Measurements from ENCODE around the gene ZNF605.
"Not testable (repeated sequence)": the region's sequence is repeated elsewhere in the genome, so short reads cannot be mapped to it uniquely, and the experiment has no call there.

Gene ZNF605

GRCh38 chr12:132886529-132887477 is 69.3 kb downstream of the ZNF605 start:
- no peak for TF ChIP-seq ZNF70 (CRISPR knock-in tag; IDR thresholded peaks at IDR 0.05)
- TF ChIP-seq ZNF8 (CRISPR knock-in tag; IDR thresholded peaks at IDR 0.05): no peak; the same call in 1 of the 2 replicates
- no peak for TF ChIP-seq TOX (CRISPR knock-in tag; IDR thresholded peaks at IDR 0.05; ENCODE audit: borderline replicate concordance)
- no peak for TF ChIP-seq GLIS3 (CRISPR knock-in tag; IDR thresholded peaks at IDR 0.05)
- TF ChIP-seq SNAI2 (CRISPR knock-in tag; IDR thresholded peaks at IDR 0.05): no peak
- TF ChIP-seq POU6F1 (CRISPR knock-in tag; IDR thresholded peaks at IDR 0.05; ENCODE audit: borderline replicate concordance, low read depth): no peak
- no peak for TF ChIP-seq CSRNP3 (CRISPR knock-in tag; IDR thresholded peaks at IDR 0.05)
- no peak for TF ChIP-seq ZFP30 (CRISPR knock-in tag; IDR thresholded peaks at IDR 0.05)
- no peak for TF ChIP-seq PATZ1 (CRISPR knock-in tag; IDR thresholded peaks at IDR 0.05; ENCODE audit: borderline replicate concordance)
- no peak for TF ChIP-seq ZC3H10 (CRISPR knock-in tag; IDR thresholded peaks at IDR 0.05)
- no peak for TF ChIP-seq ZNF565 (CRISPR knock-in tag; conservative IDR thresholded peaks at IDR 0.05; ENCODE audit: low read depth)
- TF ChIP-seq PPARA (CRISPR knock-in tag; IDR thresholded peaks at IDR 0.05; ENCODE audit: borderline replicate concordance): no peak
- TF ChIP-seq ARNTL (CRISPR knock-in tag; IDR thresholded peaks at IDR 0.05; ENCODE audit: borderline replicate concordance, low read depth): no peak
- no peak for TF ChIP-seq RARB (CRISPR knock-in tag; IDR thresholded peaks at IDR 0.05)
- peak; percentile 4; the same call in 2 of the 3 replicates for ATAC-seq

GRCh38 chr12:132881818-132882217 is 74.3 kb downstream of the ZNF605 start:
- TF ChIP-seq PPARA (CRISPR knock-in tag; IDR thresholded peaks at IDR 0.05; ENCODE audit: borderline replicate concordance) (no peak), CSDC2 (CRISPR knock-in tag; IDR thresholded peaks at IDR 0.05) (no peak), TOX (CRISPR knock-in tag; IDR thresholded peaks at IDR 0.05; ENCODE audit: borderline replicate concordance) (no peak), CSRNP3 (CRISPR knock-in tag; IDR thresholded peaks at IDR 0.05) (no peak), SNAI2 (CRISPR knock-in tag; IDR thresholded peaks at IDR 0.05) (no peak), ZC3H10 (CRISPR knock-in tag; IDR thresholded peaks at IDR 0.05) (no peak), OSR1 (CRISPR knock-in tag; IDR thresholded peaks at IDR 0.05) (no peak), ZFP3 (CRISPR knock-in tag; IDR thresholded peaks at IDR 0.05) (no peak), BACH2 (CRISPR knock-in tag; IDR thresholded peaks at IDR 0.05; ENCODE audit: borderline replicate concordance) (no peak), ARNTL (CRISPR knock-in tag; IDR thresholded peaks at IDR 0.05; ENCODE audit: borderline replicate concordance, low read depth) (no peak), ESRRG (CRISPR knock-in tag; IDR thresholded peaks at IDR 0.05) (no peak), RARB (CRISPR knock-in tag; IDR thresholded peaks at IDR 0.05) (no peak), ZFP30 (CRISPR knock-in tag; IDR thresholded peaks at IDR 0.05) (no peak), TCF4 (CRISPR knock-in tag; IDR thresholded peaks at IDR 0.05; ENCODE audit: borderline replicate concordance) (no peak), CREB5 (CRISPR knock-in tag; IDR thresholded peaks at IDR 0.05; ENCODE audit: low read depth) (no peak), ZNF565 (CRISPR knock-in tag; conservative IDR thresholded peaks at IDR 0.05; ENCODE audit: low read depth) (no peak), POU6F1 (CRISPR knock-in tag; IDR thresholded peaks at IDR 0.05; ENCODE audit: borderline replicate concordance, low read depth) (no peak)
- no peak for ATAC-seq

- not testable (repeated sequence) for ATAC-seq
These were observed 81.5 kb downstream of the ZNF605 start for GRCh38 chr12:132874620-132875019.
